GM18520 (cell line): Measurements from ENCODE around the gene ZMAT5.
A peak's percentile ranks its signal among the peaks of the same experiment; 100 is the strongest.

Experiments used
- ATAC-seq: cut with Tn5 transposase; IDR thresholded peaks from one replicate; pipeline ENCODE4 v1.9.1; 2021; ENCODE audit not compliant: unreplicated experiment

ZMAT5 gene, protein sequence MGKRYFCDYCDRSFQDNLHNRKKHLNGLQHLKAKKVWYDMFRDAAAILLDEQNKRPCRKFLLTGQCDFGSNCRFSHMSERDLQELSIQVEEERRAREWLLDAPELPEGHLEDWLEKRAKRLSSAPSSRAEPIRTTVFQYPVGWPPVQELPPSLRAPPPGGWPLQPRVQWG

GRCh38 chr22:29766632-29767170 lies at the start of gene ZMAT5:
Gene ZMAT5, minus strand, starts transcription at chr22:29767007. Its CDS starts 18,463 bp downstream, at chr22:29748544.
- peak; percentile 80 for ATAC-seq

DNA sequence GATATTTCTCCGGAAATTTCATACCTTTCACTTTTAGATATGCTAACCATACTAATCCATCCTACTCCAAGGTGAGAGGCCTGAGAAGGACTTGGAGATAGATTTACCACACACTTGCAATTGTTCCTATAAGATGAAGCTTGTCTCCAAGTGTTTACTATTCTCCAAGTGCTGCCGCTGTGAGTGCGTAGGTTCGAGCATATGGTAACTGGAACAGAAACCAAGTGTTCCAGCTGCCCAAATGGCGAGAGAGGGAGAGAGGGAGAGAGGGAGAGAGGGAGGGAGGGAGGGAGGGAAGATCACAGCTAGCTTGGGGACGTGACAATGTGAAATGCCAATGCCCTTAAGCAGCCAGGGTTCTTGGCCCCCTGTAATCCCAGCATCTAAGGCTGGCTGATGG lies 49.7 kb upstream of the ZMAT5 start:
- ATAC-seq, result no peak

- no peak for ATAC-seq
These were observed 49.3 kb upstream of the ZMAT5 start for GRCh38 chr22:29816128-29816527.

GRCh38 chr22:29815580-29815979 lies 48.8 kb upstream of the ZMAT5 start:
- ATAC-seq, result no peak

- no peak for ATAC-seq
These were observed 47.2 kb upstream of the ZMAT5 start for GRCh38 chr22:29814003-29814402.

- ATAC-seq, result no peak
These were observed 46.8 kb upstream of the ZMAT5 start for GRCh38 chr22:29813563-29813962.

DNA sequence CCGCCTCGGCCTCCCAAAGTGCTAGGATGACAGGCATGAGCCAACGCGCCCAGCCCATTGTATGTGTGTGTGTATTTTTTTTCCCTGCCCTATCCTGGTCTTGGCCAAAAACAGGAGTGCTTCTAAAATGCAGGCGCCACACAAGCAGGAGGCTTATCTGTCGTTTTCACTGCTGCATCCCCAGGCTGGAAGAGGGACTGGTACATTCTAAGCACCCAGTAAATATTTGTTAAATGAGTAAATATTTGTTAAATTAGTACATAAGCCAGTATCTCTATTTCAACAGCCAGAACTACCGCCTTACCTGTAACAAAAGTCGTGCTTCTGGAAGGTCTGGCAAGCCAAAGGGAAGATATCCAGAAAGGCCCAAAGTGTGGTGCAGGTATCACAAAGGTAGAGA lies 46.3 kb upstream of the ZMAT5 start:
- no peak for ATAC-seq

- ATAC-seq, result no peak
These were observed 44.6 kb upstream of the ZMAT5 start for GRCh38 chr22:29811377-29811776.

- no peak for ATAC-seq
These were observed 43.4 kb upstream of the ZMAT5 start for GRCh38 chr22:29810216-29810615.

DNA sequence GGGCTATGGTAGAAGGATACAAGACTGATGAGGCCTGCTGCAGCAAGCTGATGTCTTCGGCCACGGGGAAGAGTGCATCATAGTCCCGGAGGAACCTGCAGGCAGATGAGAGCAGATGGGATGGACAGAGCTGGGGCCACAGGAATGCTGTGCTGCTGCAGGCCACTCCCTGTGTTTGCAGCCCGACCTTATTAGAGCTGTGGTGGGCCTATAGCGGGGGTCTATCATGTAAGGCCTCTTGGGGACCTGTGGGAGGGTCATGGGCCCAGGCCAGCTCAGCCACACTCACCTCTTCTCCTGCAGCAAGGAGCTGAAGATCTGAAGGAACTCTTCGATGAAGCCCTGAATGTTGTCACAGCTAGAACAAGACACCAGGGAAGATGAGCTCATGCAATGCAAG lies 39.4 kb upstream of the ZMAT5 start:
- ATAC-seq, result no peak

DNA sequence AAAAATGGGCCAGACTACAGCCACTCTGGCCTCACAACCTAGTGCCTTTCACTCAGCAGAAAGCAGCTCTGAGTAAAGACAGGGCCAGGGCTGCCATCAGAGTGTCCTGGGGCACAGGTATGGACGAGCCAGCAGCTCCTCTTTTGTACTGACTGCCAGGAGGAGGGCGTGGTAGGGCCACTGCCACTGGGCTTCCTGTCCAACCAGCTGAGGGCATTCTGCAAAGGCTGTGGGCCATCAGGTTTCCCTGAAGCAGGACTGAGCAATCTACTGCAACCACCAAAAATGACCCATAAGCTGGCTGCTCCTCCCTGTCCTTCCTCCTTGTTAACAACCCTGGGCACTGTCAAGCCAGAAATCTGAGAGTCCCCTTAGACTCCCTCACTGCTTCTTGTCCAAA lies 38.2 kb upstream of the ZMAT5 start:
- ATAC-seq, result no peak

GRCh38 chr22:29803190-29803589 lies 36.4 kb upstream of the ZMAT5 start:
- no peak for ATAC-seq

- ATAC-seq, result no peak
These were observed 35.0 kb upstream of the ZMAT5 start for GRCh38 chr22:29801796-29802195.

- no peak for ATAC-seq
These were observed 34.3 kb upstream of the ZMAT5 start for GRCh38 chr22:29801153-29801552.

DNA sequence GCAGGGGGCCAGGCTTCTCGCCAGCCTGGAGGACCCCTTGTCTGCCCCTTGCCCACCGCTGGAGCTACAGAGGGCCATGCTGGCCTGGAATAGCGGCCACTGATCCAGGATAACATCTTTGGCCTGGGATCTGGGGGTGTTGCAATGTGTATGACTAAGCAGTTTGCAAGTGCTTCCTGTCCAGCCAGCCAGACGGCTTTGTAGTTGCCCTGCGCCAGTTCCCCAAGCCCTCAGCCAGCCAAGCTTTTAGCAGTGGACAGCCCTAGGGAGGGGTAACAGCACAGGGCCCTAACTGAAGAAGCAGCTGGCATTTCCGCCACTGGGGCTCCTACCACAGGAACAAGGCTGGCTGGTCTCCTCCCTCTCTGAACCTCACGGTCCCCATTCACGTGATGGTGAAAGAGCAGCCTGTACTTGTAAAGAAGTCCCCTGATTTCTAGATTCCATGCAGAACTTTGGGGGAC lies 32.4 kb upstream of the ZMAT5 start:
- no peak for ATAC-seq

DNA sequence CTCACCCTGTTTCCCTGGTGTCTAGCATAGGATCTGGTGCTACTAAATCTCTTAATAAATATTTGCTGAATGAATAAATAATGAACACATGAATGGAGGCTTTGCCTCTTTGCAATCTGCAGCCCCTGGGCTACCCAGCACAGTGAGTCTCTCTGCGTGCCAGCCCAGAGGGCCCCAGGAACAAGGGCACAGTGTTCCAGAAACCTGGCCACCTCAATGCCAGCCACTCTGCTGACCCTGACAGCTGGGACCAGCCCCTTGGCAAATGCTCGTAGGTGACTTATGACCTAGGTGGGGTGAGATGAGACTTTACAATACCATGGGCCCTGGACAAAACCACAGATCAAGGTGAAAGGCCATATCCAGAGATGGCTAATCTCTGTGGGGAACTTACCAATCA lies 32.0 kb upstream of the ZMAT5 start:
- ATAC-seq, result no peak

- ATAC-seq, result no peak
These were observed 31.5 kb upstream of the ZMAT5 start for GRCh38 chr22:29798318-29798717.

GRCh38 chr22:29797351-29797750 lies 30.5 kb upstream of the ZMAT5 start:
- ATAC-seq, result no peak

GRCh38 chr22:29795663-29796062 lies 28.9 kb upstream of the ZMAT5 start:
- ATAC-seq, result no peak

GRCh38 chr22:29793396-29793795 lies 26.6 kb upstream of the ZMAT5 start:
- no peak for ATAC-seq

GRCh38 chr22:29790061-29790460 lies 23.3 kb upstream of the ZMAT5 start:
- no peak for ATAC-seq

- no peak for ATAC-seq
These were observed 21.8 kb upstream of the ZMAT5 start for GRCh38 chr22:29788339-29789279.
